Lower leg skin (tissue), 3 donors: ENCODE results near the gene MRPL34.

Experiments
- POLR2A ChIP-seq, 2 donors: fragments of 450-650 bp; IDR thresholded peaks; one replicate each; pipeline ENCODE4 v1.6.1; 2016 to 2017; ENCODE audit warnings: antibody characterized with exemption in 2 of 2, mild to moderate bottlenecking in 1 of 2, moderate library complexity in 1 of 2
- TF ChIP-seq, protein P1 (sequence below), 3 donors: fragments of 450-650 bp; IDR thresholded peaks; one replicate each; pipeline ENCODE4 v1.5.1; 2016; ENCODE audit warnings: antibody characterized with exemption in 3 of 3, mild to moderate bottlenecking in 3 of 3, moderate library complexity in 2 of 3

DNA sequence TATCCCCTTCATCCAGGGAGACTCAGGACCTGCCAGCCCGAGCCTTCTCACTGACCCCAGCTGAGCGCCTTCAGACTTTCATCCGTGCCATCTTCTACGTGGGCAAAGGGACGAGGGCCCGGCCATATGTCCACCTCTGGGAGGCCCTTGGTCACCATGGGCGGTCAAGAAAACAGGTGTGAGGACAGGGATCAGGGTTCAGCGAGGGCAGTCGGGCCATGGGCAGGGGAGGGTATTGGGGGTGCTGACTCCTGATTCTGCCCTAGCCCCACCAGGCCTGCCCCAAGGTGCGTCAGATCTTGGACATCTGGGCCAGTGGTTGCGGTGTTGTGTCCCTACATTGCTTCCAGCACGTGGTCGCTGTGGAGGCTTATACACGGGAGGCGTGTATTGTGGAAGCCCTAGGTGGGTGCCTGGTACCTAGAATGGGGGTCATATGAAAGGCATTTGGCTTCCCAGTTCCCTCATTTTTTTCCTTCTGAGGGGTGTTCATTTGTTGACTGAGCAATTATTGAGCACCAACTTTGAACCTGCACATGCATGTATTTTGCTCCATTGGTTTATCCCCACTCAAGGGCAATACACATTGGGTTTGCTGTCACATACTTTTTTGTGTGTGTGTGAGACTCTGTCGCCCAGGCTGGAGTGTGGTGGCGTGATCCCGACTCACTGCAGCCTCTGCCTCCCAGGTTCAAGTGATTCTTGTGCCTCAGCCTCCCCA is 20.1 kb upstream of the MRPL34 start:
- TF ChIP-seq, protein P1, sequence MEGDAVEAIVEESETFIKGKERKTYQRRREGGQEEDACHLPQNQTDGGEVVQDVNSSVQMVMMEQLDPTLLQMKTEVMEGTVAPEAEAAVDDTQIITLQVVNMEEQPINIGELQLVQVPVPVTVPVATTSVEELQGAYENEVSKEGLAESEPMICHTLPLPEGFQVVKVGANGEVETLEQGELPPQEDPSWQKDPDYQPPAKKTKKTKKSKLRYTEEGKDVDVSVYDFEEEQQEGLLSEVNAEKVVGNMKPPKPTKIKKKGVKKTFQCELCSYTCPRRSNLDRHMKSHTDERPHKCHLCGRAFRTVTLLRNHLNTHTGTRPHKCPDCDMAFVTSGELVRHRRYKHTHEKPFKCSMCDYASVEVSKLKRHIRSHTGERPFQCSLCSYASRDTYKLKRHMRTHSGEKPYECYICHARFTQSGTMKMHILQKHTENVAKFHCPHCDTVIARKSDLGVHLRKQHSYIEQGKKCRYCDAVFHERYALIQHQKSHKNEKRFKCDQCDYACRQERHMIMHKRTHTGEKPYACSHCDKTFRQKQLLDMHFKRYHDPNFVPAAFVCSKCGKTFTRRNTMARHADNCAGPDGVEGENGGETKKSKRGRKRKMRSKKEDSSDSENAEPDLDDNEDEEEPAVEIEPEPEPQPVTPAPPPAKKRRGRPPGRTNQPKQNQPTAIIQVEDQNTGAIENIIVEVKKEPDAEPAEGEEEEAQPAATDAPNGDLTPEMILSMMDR (IDR thresholded peaks at IDR 0.05): no peak
- no peak for TF ChIP-seq POLR2A (IDR thresholded peaks at IDR 0.05)
